Renal cortical epithelial cell (primary cell): ENCODE results near the gene ACTL10. TPM values are rescaled to one million over a fixed set of nuclear protein-coding genes. Genes with fewer than 3 reads are reported as not detected.
"Not testable (repeated sequence)": the region's sequence is repeated elsewhere in the genome, so short reads cannot be mapped to it uniquely, and the experiment has no call there.

Source experiments
- DNase-seq: peaks from one replicate; pipeline ENCODE4 v3.0.0-alpha.2; 2011; ENCODE audit warnings: low read depth
- total RNA-seq: library from RNA; depleted of rRNA; stranded (reverse); fragments of >200 nt; gene quantifications from 2 replicates; pipeline ENCODE4 v1.2.3, GENCODE V29; 2014

The ACTL10 gene
- total RNA-seq, 1 donor from 2014 or later, result 2.8 TPM

DNA sequence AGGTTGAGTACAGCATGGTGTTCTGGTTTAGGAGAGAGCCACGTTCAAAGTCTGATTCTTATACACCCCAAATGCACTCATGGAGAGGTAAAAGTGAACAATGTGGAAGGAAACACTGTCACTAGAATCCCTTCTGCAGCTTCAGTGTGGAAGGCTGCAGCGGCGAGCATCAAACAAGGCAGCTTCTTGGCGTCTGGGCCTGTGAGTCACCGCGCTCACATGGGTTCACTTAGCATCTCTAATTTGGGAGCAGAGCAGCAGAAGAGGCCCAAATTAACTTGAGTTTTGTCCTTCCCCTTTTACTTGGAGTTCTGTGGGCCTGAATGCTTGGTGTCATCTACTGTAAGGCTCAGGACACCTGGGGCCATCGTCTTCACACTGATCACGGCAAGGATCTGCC lies 30.4 kb downstream of the ACTL10 start:
- DNase-seq, result no peak

DNA sequence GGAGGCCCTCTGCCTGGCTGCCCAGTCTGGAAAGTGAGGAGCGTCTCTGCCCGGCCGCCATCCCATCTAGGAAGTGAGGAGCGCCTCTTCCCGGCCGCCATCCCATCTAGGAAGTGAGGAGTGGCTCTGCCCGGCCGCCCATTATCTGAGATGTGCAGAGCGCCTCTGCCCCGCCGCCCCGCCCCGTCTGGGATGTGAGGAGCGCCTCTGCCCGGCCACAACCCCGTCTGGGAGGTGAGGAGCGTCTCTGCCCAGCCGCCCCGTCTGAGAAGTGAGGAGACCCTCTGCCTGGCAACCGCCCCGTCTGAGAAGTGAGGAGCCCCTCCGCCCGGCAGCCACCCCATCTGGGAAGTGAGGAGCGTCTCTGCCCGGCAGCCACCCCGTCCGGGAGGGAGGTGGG lies 32.2 kb downstream of the ACTL10 start:
- DNase-seq, result not testable (repeated sequence)

GRCh38 chr20:33700696-33701441 lies 34.1 kb downstream of the ACTL10 start:
- DNase-seq, result not testable (repeated sequence)

DNA sequence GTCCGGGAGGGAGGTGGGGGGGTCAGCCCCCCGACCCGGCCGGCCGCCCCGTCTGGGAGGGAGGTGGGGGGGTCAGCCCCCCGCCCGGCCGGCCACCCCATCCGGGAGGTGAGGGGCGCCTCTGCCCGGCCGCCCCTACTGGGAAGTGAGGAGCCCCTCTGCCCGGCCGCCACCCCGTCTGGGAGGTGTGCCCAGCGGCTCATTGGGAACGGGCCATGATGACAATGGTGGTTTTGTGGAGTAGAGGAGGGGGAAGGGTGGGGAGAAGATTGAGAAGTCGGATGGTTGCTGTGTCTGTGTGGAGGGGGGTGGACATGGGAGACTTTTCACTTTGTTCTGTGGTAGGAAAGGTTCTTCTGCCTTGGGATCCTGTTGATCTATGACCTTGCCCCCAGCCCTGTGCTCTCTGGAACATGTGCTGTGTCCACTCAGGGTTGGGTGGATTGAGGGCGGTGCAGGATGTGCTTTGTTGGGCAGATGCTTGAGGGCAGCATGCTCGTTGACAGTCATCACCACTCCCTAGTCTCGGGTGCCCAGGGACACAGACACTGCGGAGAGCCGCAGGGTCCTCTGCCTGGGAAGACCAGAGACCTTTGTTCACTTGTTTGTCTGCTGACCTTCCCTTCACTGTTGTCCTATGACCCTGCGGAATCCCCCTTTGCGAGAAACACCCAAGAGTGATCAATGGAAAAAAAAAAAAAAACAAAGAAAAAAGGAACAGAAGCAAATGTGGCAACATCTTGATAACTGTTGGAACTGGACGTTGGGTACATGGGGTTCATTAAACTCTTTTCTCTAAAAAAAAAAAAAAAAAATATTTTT lies 35.1 kb downstream of the ACTL10 start:
- no peak for DNase-seq

- DNase-seq, result no peak
These were observed 36.1 kb downstream of the ACTL10 start for GRCh38 chr20:33702861-33703260.

GRCh38 chr20:33703498-33704137 lies 36.9 kb downstream of the ACTL10 start:
- DNase-seq, result no peak

- DNase-seq, result peak; percentile 47
These were observed 37.6 kb downstream of the ACTL10 start for GRCh38 chr20:33704197-33704924.

- no peak for DNase-seq
These were observed 40.9 kb downstream of the ACTL10 start for GRCh38 chr20:33707668-33708067.

- DNase-seq, result no peak
These were observed 42.7 kb downstream of the ACTL10 start for GRCh38 chr20:33709398-33709797.

DNA sequence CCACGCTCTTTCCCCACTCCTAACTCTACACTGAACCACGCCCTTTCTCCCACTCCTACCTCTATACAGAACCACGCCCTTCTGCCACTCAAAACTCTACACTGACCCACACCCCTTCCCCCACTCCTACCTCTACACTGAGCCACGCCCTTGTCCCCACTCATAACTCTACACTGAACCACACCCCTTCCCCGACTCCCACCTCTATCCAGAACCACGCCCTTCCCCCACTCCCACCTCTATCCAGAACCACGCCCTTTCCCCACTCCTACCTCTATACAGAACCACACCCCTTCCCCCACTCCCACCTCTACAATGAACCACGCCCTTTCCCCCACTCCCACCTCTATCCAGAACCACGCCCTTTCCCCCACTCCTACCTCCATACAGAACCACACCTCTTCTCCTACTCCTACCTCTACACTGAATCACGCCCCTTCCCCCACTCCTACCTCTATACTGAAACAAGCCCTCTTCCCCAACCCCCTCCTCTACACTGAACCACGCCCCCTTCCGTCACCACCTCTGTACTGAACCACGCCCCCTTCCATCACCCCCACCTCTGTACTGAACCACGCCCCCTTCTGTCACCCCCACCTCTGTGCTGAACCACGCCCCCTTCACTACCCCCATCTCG lies 43.3 kb downstream of the ACTL10 start:
- DNase-seq, result no peak

DNA sequence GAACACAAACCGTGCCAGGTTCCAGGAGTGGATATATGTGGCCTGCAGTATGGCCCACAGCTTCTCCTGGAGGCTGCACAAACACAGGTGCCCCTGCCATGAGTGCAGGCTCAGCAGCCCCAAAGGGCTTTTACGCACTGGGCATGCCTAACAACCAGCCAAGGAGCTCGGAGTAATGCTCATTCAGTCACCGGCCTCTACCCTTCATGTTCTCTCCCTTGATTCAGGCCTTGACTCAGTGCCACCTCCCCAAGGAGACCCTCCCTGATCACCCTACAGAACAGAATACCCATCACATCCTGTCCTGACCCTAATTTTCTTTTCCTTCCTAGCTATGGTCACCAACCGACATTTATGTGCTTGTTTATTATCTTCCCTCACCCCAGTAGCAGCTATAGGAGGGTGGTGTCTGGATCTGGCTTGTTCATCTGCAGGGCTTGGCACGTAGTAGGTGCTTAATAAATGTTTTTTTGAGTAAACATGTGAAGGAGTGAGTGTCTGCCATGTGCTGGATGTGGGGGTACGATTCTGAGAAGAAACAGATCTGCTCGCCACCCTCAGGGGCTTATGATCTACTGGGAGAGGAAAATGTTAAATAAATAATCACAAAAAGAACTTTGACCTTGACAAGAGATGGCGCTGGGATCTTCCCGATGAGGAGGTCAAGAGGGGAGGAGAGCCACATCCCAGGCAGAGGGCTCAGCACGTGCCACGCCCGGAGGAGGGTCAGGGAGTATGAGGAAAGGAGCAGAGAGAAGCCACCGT lies 44.1 kb downstream of the ACTL10 start:
- no peak for DNase-seq

DNA sequence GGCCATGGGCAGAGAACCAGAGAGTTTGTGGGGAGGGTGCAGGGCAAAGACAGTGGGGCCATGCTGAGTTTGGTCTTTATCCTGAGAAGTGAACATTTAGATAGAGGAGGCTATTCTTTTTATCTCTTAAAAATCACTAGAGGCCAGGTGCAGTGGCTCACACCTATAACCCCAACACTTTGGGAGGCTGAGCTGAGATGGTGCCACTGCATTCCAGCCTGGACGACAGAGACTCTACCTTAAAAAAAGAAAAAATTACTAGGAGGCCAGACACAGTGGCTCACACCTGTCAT lies 44.6 kb downstream of the ACTL10 start:
- DNase-seq, result no peak

DNA sequence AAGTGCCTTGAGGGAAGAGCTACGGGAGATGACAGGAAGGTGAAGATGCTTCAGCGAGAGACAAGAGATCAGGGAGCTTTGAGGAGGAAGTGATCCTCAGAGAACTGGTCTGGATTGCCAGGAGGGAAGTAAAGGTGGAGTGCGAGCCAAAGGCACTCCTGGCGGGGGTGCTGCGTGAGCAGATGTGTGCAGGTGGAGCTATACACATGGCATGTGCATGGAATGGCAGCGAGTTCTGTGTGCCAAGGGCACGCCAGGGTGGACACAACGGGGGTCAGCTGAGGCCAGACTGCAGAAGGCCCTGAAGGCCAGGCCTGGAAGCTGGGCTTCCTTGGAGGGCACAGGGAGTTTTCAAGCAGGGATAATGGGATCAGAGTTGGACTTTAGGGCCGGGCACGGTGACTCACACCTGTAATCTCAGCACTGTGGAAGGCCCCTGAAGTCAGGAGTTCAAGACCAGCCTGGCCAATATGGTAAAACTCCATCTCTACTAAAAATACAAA lies 47.2 kb downstream of the ACTL10 start:
- DNase-seq, result no peak

- no peak for DNase-seq
These were observed 49.8 kb downstream of the ACTL10 start for GRCh38 chr20:33716498-33716897.

Other genes with a start within 250 kb of the ACTL10 start
- gene SNTA1, start 223.2 kb upstream of the ACTL10 start, total RNA-seq, result 11.0 and 17.0 TPM in 2 replicates
- gene CBFA2T2, start 176.8 kb upstream of the ACTL10 start, total RNA-seq, result 4.7 and 13.6 TPM in 2 replicates
- gene C20orf144, start 4.6 kb upstream of the ACTL10 start, total RNA-seq, result 0.35 TPM in 1 of 2 replicates, not detected in the other
- gene NECAB3, start 7.5 kb downstream of the ACTL10 start, total RNA-seq, result 18.8 and 29.8 TPM in 2 replicates
- 0.89 and 4.3 TPM in 2 replicates for gene E2F1, start 19.4 kb downstream of the ACTL10 start, total RNA-seq
- 2.3 and 6.3 TPM in 2 replicates for gene PXMP4, start 53.4 kb downstream of the ACTL10 start, total RNA-seq
- 0.52 and 2.1 TPM in 2 replicates for gene ZNF341, start 65.1 kb downstream of the ACTL10 start, total RNA-seq
- 46.4 and 93.4 TPM in 2 replicates for gene CHMP4B, start 144.4 kb downstream of the ACTL10 start, total RNA-seq